ENCODE results near the gene CEACAM1.
"Not testable (repeated sequence)": the region's sequence is repeated elsewhere in the genome, so short reads cannot be mapped to it uniquely, and the experiment has no call there.

The CEACAM1 gene

DNA sequence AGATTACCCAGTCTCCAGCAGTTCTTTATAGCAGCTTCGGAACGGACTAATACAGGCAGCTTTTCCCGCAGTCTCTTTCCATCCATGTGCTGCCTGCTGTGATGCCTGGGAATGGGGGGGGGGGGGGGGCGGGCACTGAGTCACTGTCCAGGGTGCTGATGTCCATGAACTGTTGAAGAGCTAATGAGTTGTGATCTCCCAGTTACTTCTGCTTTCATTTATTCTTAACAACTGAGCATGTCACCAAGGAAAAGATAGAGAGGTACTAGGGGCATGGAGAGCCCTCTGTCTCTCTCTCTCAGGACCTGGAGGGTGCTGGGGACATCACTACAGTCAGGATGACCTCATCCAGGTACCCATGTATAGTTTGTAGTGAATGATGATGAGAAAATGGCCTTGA is 20.3 kb upstream of the CEACAM1 start:
- no peaks in the 10 kb centered on the region for H3K4me1 ChIP-seq (ENCODE audit: control insufficient read depth, insufficient read depth, low read length, poor library complexity, severe bottlenecking)
- H3K36me3 ChIP-seq (ENCODE audit: control insufficient read depth, insufficient read depth, low read length), result no peaks in the 10 kb centered on the region
- H3K4me3 ChIP-seq (ENCODE audit: extremely low read depth, insufficient read depth, low read length, poor library complexity, severe bottlenecking), result no peak overlapping the region
- no peaks in the 10 kb centered on the region for H3K9me3 ChIP-seq (ENCODE audit: control insufficient read depth, low read length)
- no CpG with 5 or more reads among the region's 4 CpGs for WGBS, 2 experiments (ENCODE audit: insufficient coverage in 2 of 2)
- no peak overlapping the region for H3K27ac ChIP-seq (ENCODE audit: low read depth, low read length, severe bottlenecking)

DNA sequence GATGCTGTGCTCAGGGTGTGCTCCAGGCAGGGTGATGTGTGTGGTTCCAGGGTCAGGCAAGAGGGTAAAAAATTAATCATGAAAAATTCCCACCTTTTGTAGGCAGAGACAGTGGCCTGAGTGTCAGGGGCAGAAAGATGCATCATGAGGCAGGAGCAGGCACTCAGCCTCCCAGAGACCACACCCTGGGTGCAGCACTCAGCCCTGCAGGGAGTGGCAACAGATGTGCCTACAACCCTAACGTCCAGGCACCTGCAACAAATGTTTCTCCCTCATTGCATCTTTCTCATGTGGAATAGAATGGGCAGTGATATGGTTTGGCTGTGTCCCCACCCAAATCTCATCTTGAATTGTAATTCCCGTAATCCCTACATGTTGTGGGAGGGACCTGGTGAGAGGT is 19.6 kb upstream of the CEACAM1 start:
- Histone ChIP-seq H3K36me3 (ENCODE audit: control insufficient read depth, insufficient read depth, low read length) (no peaks in the 10 kb centered on the region), H3K4me1 (ENCODE audit: control insufficient read depth, insufficient read depth, low read length, poor library complexity, severe bottlenecking) (no peaks in the 10 kb centered on the region), H3K27ac (ENCODE audit: low read depth, low read length, severe bottlenecking) (no peak overlapping the region), H3K9me3 (ENCODE audit: control insufficient read depth, low read length) (no peaks in the 10 kb centered on the region), H3K4me3 (ENCODE audit: extremely low read depth, insufficient read depth, low read length, poor library complexity, severe bottlenecking) (no peak overlapping the region)
- no CpG with 5 or more reads among the region's 2 CpGs for WGBS, 2 experiments (ENCODE audit: insufficient coverage in 2 of 2)

DNA sequence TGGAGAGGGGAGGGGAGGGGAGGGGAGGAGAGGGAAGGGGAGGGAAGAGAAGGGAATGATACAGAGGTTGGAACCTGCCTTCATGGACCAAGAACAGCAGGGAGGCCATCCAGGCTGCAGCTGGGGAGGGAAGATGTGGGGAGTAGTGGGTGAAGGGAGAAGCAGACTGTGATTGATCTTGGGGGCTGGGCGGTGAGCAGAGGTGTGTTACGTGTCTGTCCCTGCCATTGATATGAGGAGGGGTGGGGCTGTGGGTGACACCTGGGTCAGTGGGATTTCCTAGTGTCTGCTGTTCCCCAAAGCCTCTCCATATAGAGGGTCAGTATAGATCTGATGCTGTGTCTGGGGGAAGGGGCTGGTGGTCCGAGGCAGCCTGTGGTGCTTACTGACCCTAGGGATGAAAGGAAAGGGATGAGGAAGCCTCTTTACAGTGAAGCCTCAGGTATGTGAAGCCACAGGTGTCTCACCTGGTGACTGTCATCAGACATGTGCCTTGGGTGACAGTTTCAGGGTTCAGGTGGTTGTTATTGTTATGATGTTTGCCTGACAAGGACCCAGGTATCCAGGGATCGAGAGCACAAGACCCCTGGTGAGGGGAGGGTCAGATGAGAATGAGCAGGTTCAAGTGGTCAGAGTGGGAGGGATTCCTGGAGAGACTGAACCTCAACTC is 18.7 kb upstream of the CEACAM1 start:
- Histone ChIP-seq H3K27ac (ENCODE audit: low read depth, low read length, severe bottlenecking) (no peak overlapping the region), H3K36me3 (ENCODE audit: control insufficient read depth, insufficient read depth, low read length) (no peaks in the 10 kb centered on the region), H3K4me3 (ENCODE audit: extremely low read depth, insufficient read depth, low read length, poor library complexity, severe bottlenecking) (no peak overlapping the region), H3K9me3 (ENCODE audit: control insufficient read depth, low read length) (no peaks in the 10 kb centered on the region), H3K4me1 (ENCODE audit: control insufficient read depth, insufficient read depth, low read length, poor library complexity, severe bottlenecking) (no peaks in the 10 kb centered on the region)
- WGBS, 2 experiments (ENCODE audit: insufficient coverage in 2 of 2), result 82 to 95% methylated on average over 4 of the region's 4 CpGs

DNA sequence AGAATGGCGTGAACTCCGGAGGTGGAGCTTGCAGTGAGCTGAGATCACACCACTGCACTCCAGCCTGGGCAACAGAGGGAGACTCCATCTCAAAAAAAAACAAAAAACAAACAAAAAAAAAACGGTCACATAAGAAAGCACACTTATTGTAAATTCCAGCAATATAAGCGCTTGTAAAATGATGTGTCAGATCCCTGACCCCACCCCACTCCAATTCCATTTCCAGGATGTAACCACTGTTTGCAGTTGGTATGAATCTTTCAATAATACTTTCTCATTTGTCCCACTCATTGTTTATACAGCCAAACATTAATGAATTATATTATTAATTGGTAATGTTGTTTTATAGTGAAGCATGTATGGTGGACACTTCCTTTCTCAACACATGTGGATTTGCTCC is 15.9 kb upstream of the CEACAM1 start:
- Histone ChIP-seq H3K27ac (ENCODE audit: low read depth, low read length, severe bottlenecking) (no peak overlapping the region), H3K36me3 (ENCODE audit: control insufficient read depth, insufficient read depth, low read length) (no peaks in the 10 kb centered on the region), H3K4me1 (ENCODE audit: control insufficient read depth, insufficient read depth, low read length, poor library complexity, severe bottlenecking) (peaks cover 3% of the 10 kb centered on the region), H3K9me3 (ENCODE audit: control insufficient read depth, low read length) (no peaks in the 10 kb centered on the region), H3K4me3 (ENCODE audit: extremely low read depth, insufficient read depth, low read length, poor library complexity, severe bottlenecking) (no peak overlapping the region)
- WGBS, 2 experiments (ENCODE audit: insufficient coverage in 2 of 2), result 92 to 93% methylated on average over 3 to 4 of the region's 4 CpGs

DNA sequence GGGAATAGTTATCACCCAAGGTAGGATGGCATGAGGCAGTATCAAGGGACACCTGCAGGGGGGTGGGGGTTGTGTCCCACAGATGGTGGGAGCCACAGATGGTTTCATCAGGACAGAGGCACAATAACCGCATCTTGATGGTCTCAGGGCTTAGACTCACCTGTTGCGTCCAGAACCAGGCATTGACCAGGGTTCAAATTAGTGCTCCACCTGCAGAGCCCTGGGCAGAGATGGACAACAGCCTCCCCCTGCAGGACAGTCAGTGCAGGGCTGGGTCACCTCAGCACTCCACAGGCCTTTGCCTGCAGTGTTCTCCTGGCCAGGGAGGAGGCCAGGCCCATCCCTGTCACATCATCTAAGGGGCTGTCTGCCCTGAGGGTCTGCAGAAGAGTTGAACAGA is 14.5 kb upstream of the CEACAM1 start:
- WGBS, 2 experiments (ENCODE audit: insufficient coverage in 2 of 2), result 84 to 92% methylated on average over 2 of the region's 2 CpGs
- H3K4me3 ChIP-seq (ENCODE audit: extremely low read depth, insufficient read depth, low read length, poor library complexity, severe bottlenecking), result no peak overlapping the region

DNA sequence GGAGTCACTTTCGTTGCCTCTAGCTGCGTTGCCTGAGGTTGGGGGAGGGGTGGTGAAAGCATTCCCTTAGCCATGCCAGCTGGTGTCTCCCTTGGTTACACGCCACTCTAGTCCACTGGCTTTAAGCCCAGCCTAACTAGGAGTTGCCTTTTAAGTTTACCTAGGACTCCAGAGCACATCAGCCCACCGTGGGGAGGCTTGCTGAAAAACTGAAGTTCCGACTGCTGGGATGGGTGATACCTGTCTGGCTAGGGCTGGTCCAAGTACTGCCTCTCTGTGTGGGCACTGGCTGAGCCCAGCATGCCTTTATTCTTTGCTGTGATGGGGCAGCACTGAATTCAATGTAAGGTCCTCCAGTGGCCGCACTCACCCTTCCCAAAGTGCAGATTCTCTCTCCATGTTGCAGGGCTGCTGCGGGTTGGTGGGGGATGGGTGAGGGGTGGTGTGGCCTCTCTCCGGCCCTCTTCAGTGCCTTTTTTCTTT is 11.8 kb upstream of the CEACAM1 start:
- H3K9me3 ChIP-seq (ENCODE audit: control insufficient read depth, low read length), result no peaks in the 10 kb centered on the region
- 68 to 93% methylated on average over 3 of the region's 8 CpGs for whole genome bisulfite sequencing, 2 experiments (ENCODE audit: insufficient coverage in 2 of 2)
- H3K27ac ChIP-seq (ENCODE audit: low read depth, low read length, severe bottlenecking), result no peak overlapping the region
- no peak overlapping the region for H3K4me3 ChIP-seq (ENCODE audit: extremely low read depth, insufficient read depth, low read length, poor library complexity, severe bottlenecking)
- peaks cover 3% of the 10 kb centered on the region for H3K4me1 ChIP-seq (ENCODE audit: control insufficient read depth, insufficient read depth, low read length, poor library complexity, severe bottlenecking)
- H3K36me3 ChIP-seq (ENCODE audit: control insufficient read depth, insufficient read depth, low read length), result no peaks in the 10 kb centered on the region

More for the DNA sequence above, 14.5 kb upstream of the CEACAM1 start:
- Histone ChIP-seq H3K4me1 (ENCODE audit: control insufficient read depth, insufficient read depth, low read length, poor library complexity, severe bottlenecking) (peaks cover 3% of the 10 kb centered on the region), H3K9me3 (ENCODE audit: control insufficient read depth, low read length) (no peaks in the 10 kb centered on the region), H3K27ac (ENCODE audit: low read depth, low read length, severe bottlenecking) (no peak overlapping the region), H3K36me3 (ENCODE audit: control insufficient read depth, insufficient read depth, low read length) (no peaks in the 10 kb centered on the region)

DNA sequence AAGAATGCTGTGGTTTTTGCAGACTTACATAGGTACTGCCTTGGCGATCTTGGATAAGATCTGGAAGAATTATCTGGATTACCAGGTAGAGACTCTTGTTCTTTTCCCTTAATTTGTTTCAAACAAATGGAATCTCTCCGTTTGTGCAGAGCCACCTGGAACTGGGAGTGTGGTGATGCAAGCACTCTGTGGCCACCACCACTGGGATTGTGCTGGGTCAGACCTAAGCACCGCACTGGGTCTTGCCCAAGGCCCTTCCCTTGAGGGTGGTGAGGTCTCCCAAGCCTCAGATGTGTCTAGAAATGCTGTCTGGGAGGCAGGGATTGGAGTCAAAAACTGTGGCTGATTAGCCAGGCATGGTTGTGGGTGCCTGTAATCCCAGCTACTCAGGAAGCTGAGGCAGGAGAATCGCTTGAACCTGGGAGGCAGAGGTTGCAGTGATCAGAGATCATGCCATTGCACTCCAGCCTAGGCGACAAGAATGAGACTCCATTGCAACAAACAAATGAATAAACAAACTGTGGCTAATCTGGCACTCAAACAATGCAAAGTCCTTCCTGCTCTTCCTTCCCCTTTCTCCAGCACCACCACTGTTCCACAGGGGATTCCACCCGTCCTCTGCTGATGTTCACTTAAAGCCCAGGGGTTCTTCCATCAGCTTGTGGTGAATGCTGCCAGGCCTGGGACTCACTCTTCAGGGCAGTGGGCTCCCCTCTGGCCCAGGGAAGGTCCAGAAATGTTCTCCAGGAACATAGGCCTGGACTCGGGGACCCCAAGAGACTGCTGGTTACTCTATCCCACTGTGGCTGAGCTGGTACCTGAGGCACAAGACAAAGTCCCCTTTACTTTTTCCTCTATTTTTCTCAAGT is 10.8 kb upstream of the CEACAM1 start:
- peaks cover 3% of the 10 kb centered on the region for H3K4me1 ChIP-seq (ENCODE audit: control insufficient read depth, insufficient read depth, low read length, poor library complexity, severe bottlenecking)
- no peaks in the 10 kb centered on the region for H3K36me3 ChIP-seq (ENCODE audit: control insufficient read depth, insufficient read depth, low read length)
- no peaks in the 10 kb centered on the region for H3K9me3 ChIP-seq (ENCODE audit: control insufficient read depth, low read length)
- WGBS, 2 experiments (ENCODE audit: insufficient coverage in 2 of 2), result 93 to 97% methylated on average over 6 to 7 of the region's 7 CpGs
- no peak overlapping the region for H3K4me3 ChIP-seq (ENCODE audit: extremely low read depth, insufficient read depth, low read length, poor library complexity, severe bottlenecking)
- no peak overlapping the region for H3K27ac ChIP-seq (ENCODE audit: low read depth, low read length, severe bottlenecking)

DNA sequence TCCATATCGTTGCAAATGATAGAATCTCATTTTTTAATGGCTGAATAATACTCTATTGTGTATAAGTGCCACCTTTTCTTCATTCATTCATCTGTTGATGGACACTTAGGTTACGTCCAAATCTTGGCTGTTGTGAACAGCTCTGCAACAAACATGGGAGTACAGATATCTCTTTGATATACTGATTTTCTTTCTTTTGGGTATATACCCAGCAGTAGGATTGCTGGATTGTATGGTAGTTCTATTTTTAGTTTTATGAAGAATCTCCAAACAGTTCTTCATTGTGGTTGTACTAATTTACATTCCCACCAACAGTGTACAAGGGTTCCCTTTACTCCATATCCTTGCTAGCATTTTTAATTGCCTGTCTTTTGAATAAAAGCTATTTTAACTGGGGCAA is 7.0 kb upstream of the CEACAM1 start:
- WGBS, 2 experiments (ENCODE audit: insufficient coverage in 2 of 2), result no CpG with 5 or more reads among the region's 2 CpGs
- not testable (repeated sequence) for H3K4me3 ChIP-seq (ENCODE audit: extremely low read depth, insufficient read depth, low read length, poor library complexity, severe bottlenecking); H3K36me3 ChIP-seq (ENCODE audit: control insufficient read depth, insufficient read depth, low read length); H3K27ac ChIP-seq (ENCODE audit: low read depth, low read length, severe bottlenecking); H3K4me1 ChIP-seq (ENCODE audit: control insufficient read depth, insufficient read depth, low read length, poor library complexity, severe bottlenecking); H3K9me3 ChIP-seq (ENCODE audit: control insufficient read depth, low read length)

DNA sequence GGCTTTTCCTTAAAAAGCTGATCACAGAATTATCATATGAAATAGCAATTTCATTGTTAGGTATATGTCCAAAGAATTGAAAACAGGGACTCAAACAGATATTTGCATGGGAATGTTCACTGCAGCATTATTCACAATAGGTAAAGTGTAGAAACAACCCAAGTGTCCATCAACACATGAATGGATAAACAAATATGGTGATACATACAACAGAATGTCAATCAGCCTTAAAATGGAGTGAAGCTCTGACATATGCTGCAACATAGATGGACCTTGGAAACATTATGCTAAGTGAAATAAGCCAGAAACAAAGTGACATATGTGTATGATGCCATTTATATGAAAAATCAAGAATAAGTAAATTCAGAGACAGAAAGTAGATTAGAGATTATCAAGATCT is 6.1 kb upstream of the CEACAM1 start:
- Histone ChIP-seq H3K36me3 (ENCODE audit: control insufficient read depth, insufficient read depth, low read length) (no peaks in the 10 kb centered on the region), H3K4me1 (ENCODE audit: control insufficient read depth, insufficient read depth, low read length, poor library complexity, severe bottlenecking) (no peaks in the 10 kb centered on the region), H3K9me3 (ENCODE audit: control insufficient read depth, low read length) (no peaks in the 10 kb centered on the region), H3K4me3 (ENCODE audit: extremely low read depth, insufficient read depth, low read length, poor library complexity, severe bottlenecking) (no peak overlapping the region), H3K27ac (ENCODE audit: low read depth, low read length, severe bottlenecking) (no peak overlapping the region)

DNA sequence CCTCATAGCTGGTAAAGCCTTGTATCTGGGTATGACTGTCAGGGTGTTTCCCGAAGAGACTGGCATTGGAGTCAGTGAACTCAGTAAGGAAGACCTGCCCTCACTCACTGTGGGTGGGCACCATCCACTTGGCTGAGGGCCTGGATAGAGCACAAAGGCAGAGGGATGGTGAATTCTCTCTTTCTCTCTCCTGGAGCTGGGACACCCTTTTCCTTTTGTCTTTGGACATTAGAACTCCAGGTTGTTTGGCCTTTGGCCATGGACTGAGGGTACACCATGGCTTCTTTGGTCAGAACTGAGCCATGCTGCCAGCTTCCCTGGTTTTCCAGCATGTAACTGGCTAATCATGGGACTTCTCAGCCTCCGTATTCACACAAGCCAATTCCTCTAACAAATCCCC is 4.6 kb upstream of the CEACAM1 start:
- H3K4me1 ChIP-seq (ENCODE audit: control insufficient read depth, insufficient read depth, low read length, poor library complexity, severe bottlenecking), result peaks cover 8% of the 10 kb centered on the region
- WGBS, 2 experiments (ENCODE audit: insufficient coverage in 2 of 2), result 87 to 88% methylated on average over 1 to 2 of the region's 2 CpGs

DNA sequence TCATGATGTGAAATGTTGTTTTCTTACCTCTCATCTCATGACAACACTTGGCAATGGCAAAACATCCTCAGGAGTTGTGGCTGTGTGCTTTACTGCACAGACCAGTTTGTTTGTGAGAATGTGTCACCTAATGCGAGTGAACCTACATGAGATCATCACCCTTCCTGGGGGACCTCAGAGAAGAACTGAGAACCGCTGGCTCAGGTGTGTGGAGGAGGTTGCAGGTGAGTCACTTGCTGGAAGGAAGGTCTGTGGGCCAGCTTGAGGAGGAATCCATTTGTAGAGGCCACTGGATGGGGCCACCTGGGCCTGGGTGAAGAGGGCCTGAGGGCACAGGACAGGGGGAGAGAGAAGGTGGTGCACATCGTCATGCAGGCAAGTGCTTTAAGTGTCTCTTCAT is 3.0 kb upstream of the CEACAM1 start:
- peaks cover 8% of the 10 kb centered on the region for H3K4me1 ChIP-seq (ENCODE audit: control insufficient read depth, insufficient read depth, low read length, poor library complexity, severe bottlenecking)
- no peaks in the 10 kb centered on the region for H3K36me3 ChIP-seq (ENCODE audit: control insufficient read depth, insufficient read depth, low read length)
- 92 to 94% methylated on average over 2 of the region's 3 CpGs for WGBS, 2 experiments (ENCODE audit: insufficient coverage in 2 of 2)

More for the DNA sequence above, 4.6 kb upstream of the CEACAM1 start:
- H3K4me3 ChIP-seq (ENCODE audit: extremely low read depth, insufficient read depth, low read length, poor library complexity, severe bottlenecking), result no peak overlapping the region
- no peaks in the 10 kb centered on the region for H3K36me3 ChIP-seq (ENCODE audit: control insufficient read depth, insufficient read depth, low read length)
- no peak overlapping the region for H3K27ac ChIP-seq (ENCODE audit: low read depth, low read length, severe bottlenecking)
- H3K9me3 ChIP-seq (ENCODE audit: control insufficient read depth, low read length), result no peaks in the 10 kb centered on the region

More for the DNA sequence above, 3.0 kb upstream of the CEACAM1 start:
- Histone ChIP-seq H3K27ac (ENCODE audit: low read depth, low read length, severe bottlenecking) (no peak overlapping the region), H3K9me3 (ENCODE audit: control insufficient read depth, low read length) (no peaks in the 10 kb centered on the region), H3K4me3 (ENCODE audit: extremely low read depth, insufficient read depth, low read length, poor library complexity, severe bottlenecking) (no peak overlapping the region)

Measured in mesodermal cell (in vitro differentiated cells).